DMS79 (cell line): Measurements from ENCODE around the gene OBP2B.
"Not testable (repeated sequence)": the region's sequence is repeated elsewhere in the genome, so short reads cannot be mapped to it uniquely, and the experiment has no call there.

Source experiments
- DNase-seq: peaks from one replicate; lab custom pipeline; 2025; lab: John Stamatoyannopoulos, UW

The OBP2B gene

GRCh38 chr9:133201424-133202144 lies 7.5 kb downstream of the OBP2B start:
- no peak for DNase-seq

GRCh38 chr9:133200631-133201030 lies 8.4 kb downstream of the OBP2B start:
- DNase-seq = no peak

- DNase-seq = no peak
Observed at GRCh38 chr9:133199648-133200321, 9.3 kb downstream of the OBP2B start.

GRCh38 chr9:133195029-133195428 lies 14.0 kb downstream of the OBP2B start:
- DNase-seq = no peak

GRCh38 chr9:133194597-133194996 lies 14.5 kb downstream of the OBP2B start:
- DNase-seq = no peak

- DNase-seq = no peak
Observed at GRCh38 chr9:133191989-133192388, 17.1 kb downstream of the OBP2B start.

- DNase-seq = no peak
Observed at GRCh38 chr9:133189826-133190225, 19.2 kb downstream of the OBP2B start.

- DNase-seq = no peak
Observed at GRCh38 chr9:133188843-133189180, 20.2 kb downstream of the OBP2B start.

- DNase-seq = peak; percentile 92
Observed at GRCh38 chr9:133188006-133188842, 20.8 kb downstream of the OBP2B start.

- DNase-seq = no peak
Observed at GRCh38 chr9:133187561-133188005, 21.5 kb downstream of the OBP2B start.

GRCh38 chr9:133186736-133187135 lies 22.3 kb downstream of the OBP2B start:
- DNase-seq = no peak

GRCh38 chr9:133184971-133185370 lies 24.1 kb downstream of the OBP2B start:
- DNase-seq = peak; percentile 81

- no peak for DNase-seq
Observed at GRCh38 chr9:133182151-133182550, 26.9 kb downstream of the OBP2B start.

GRCh38 chr9:133181561-133181960 lies 27.5 kb downstream of the OBP2B start:
- DNase-seq = no peak

- no peak for DNase-seq
Observed at GRCh38 chr9:133180953-133181352, 28.1 kb downstream of the OBP2B start.

- no peak for DNase-seq
Observed at GRCh38 chr9:133173056-133173455, 36.0 kb downstream of the OBP2B start.

- DNase-seq = no peak
Observed at GRCh38 chr9:133171161-133171961, 37.7 kb downstream of the OBP2B start.

GRCh38 chr9:133170716-133171115 lies 38.3 kb downstream of the OBP2B start:
- DNase-seq = no peak

- DNase-seq = not testable (repeated sequence)
Observed at GRCh38 chr9:133169687-133170086, 39.4 kb downstream of the OBP2B start.

GRCh38 chr9:133169102-133169501 lies 39.9 kb downstream of the OBP2B start:
- DNase-seq = no peak

GRCh38 chr9:133168432-133168831 lies 40.6 kb downstream of the OBP2B start:
- no peak for DNase-seq

GRCh38 chr9:133167769-133168168 lies 41.3 kb downstream of the OBP2B start:
- DNase-seq = no peak
